SW480 (cell line): Measurements from ENCODE around the gene RPS6KL1.

Experiments used
- DNase-seq: peaks from one replicate; pipeline ENCODE4 v3.0.0-alpha.2; 2016; ENCODE audit warnings: low spot score

The RPS6KL1 gene

GRCh38 chr14:74856366-74856765 is 66.7 kb downstream of the RPS6KL1 start:
- DNase-seq = no peak

- no peak for DNase-seq
These were observed 67.1 kb downstream of the RPS6KL1 start for GRCh38 chr14:74855945-74856344.

GRCh38 chr14:74855021-74855420 is 68.0 kb downstream of the RPS6KL1 start:
- no peak for DNase-seq
